ENCODE measurements around the gene CENPP. TPM values are rescaled to one million over a fixed set of nuclear protein-coding genes. Genes with fewer than 3 reads are reported as not detected.
A peak's percentile ranks its signal among the peaks of the same experiment; 100 is the strongest.

Gene CENPP
- total RNA-seq, 2 experiments from 2014 or later: 26.4 to 29.1 TPM

- no peak for DNase-seq
- Mint-ChIP-seq H3K9me3 (ENCODE audit: insufficient read depth) (no peaks in the 10 kb centered on the region), H3K4me1 (ENCODE audit: low read depth) (peaks cover 4% of the 10 kb centered on the region), H3K36me3 (ENCODE audit: low read depth) (peaks cover 16% of the 10 kb centered on the region), H3K27me3 (ENCODE audit: low read depth) (no peaks in the 10 kb centered on the region), H3K4me3 (no peak overlapping the region), H3K27ac (no peak overlapping the region)
- ChIA-PET POLR2A (no interaction called here), CTCF (no interaction called here)
- no peak for ATAC-seq
Observed at GRCh38 chr9:92384375-92384774, 58.6 kb downstream of the CENPP start.

GRCh38 chr9:92385001-92385400, 59.2 kb downstream of the CENPP start:
- ChIA-PET CTCF (no interaction called here), POLR2A (no interaction called here)
- no peak overlapping the region for H3K4me3 Mint-ChIP-seq
- no peaks in the 10 kb centered on the region for H3K4me1 Mint-ChIP-seq (ENCODE audit: low read depth)
- no peaks in the 10 kb centered on the region for H3K9me3 Mint-ChIP-seq (ENCODE audit: insufficient read depth)
- H3K27ac Mint-ChIP-seq: no peak overlapping the region
- DNase-seq (no peak), ATAC-seq (no peak)
- H3K27me3 Mint-ChIP-seq (ENCODE audit: low read depth): no peaks in the 10 kb centered on the region
- H3K36me3 Mint-ChIP-seq (ENCODE audit: low read depth): peaks cover 12% of the 10 kb centered on the region

GRCh38 chr9:92385477-92385876, 59.7 kb downstream of the CENPP start:
- Mint-ChIP-seq H3K4me1 (ENCODE audit: low read depth) (no peaks in the 10 kb centered on the region), H3K27me3 (ENCODE audit: low read depth) (no peaks in the 10 kb centered on the region), H3K36me3 (ENCODE audit: low read depth) (peaks cover 11% of the 10 kb centered on the region), H3K9me3 (ENCODE audit: insufficient read depth) (no peaks in the 10 kb centered on the region), H3K4me3 (no peak overlapping the region), H3K27ac (no peak overlapping the region)
- POLR2A ChIA-PET: no interaction called here
- CTCF ChIA-PET: no interaction called here
- DNase-seq (no peak), ATAC-seq (no peak)

GRCh38 chr9:92385953-92386352, 60.2 kb downstream of the CENPP start:
- Mint-ChIP-seq H3K36me3 (ENCODE audit: low read depth) (peaks cover 6% of the 10 kb centered on the region), H3K4me1 (ENCODE audit: low read depth) (no peaks in the 10 kb centered on the region), H3K27ac (no peak overlapping the region), H3K9me3 (ENCODE audit: insufficient read depth) (no peaks in the 10 kb centered on the region), H3K4me3 (no peak overlapping the region), H3K27me3 (ENCODE audit: low read depth) (no peaks in the 10 kb centered on the region)
- ChIA-PET POLR2A (no interaction called here), CTCF (no interaction called here)
- DNase-seq (no peak), ATAC-seq (no peak)

GRCh38 chr9:92392690-92393089, 66.9 kb downstream of the CENPP start:
- ATAC-seq: no peak
- Mint-ChIP-seq H3K36me3 (ENCODE audit: low read depth) (peaks cover 2% of the 10 kb centered on the region), H3K27me3 (ENCODE audit: low read depth) (no peaks in the 10 kb centered on the region), H3K4me1 (ENCODE audit: low read depth) (no peaks in the 10 kb centered on the region), H3K9me3 (ENCODE audit: insufficient read depth) (no peaks in the 10 kb centered on the region), H3K4me3 (no peak overlapping the region), H3K27ac (no peak overlapping the region)
- CTCF ChIA-PET: no interaction called here
- DNase-seq: no peak
- POLR2A ChIA-PET: no interaction called here

- H3K36me3 Mint-ChIP-seq (ENCODE audit: low read depth): peaks cover 2% of the 10 kb centered on the region
- H3K27me3 Mint-ChIP-seq (ENCODE audit: low read depth): no peaks in the 10 kb centered on the region
- CTCF ChIA-PET: no interaction called here
- POLR2A ChIA-PET: no interaction called here
- no peak overlapping the region for H3K27ac Mint-ChIP-seq
- H3K4me1 Mint-ChIP-seq (ENCODE audit: low read depth): no peaks in the 10 kb centered on the region
- DNase-seq (no peak), ATAC-seq (no peak)
- H3K4me3 Mint-ChIP-seq: no peak overlapping the region
- no peaks in the 10 kb centered on the region for H3K9me3 Mint-ChIP-seq (ENCODE audit: insufficient read depth)
Observed at GRCh38 chr9:92393686-92394085, 67.9 kb downstream of the CENPP start.

GRCh38 chr9:92395617-92396016, 69.9 kb downstream of the CENPP start:
- ChIA-PET POLR2A (no interaction called here), CTCF (no interaction called here)
- H3K4me1 Mint-ChIP-seq (ENCODE audit: low read depth): no peaks in the 10 kb centered on the region
- DNase-seq (no peak), ATAC-seq (no peak)
- no peaks in the 10 kb centered on the region for H3K9me3 Mint-ChIP-seq (ENCODE audit: insufficient read depth)
- no peak overlapping the region for H3K4me3 Mint-ChIP-seq
- H3K27me3 Mint-ChIP-seq (ENCODE audit: low read depth): no peaks in the 10 kb centered on the region
- no peak overlapping the region for H3K27ac Mint-ChIP-seq
- H3K36me3 Mint-ChIP-seq (ENCODE audit: low read depth): peaks cover 2% of the 10 kb centered on the region

GRCh38 chr9:92397853-92398252, 72.1 kb downstream of the CENPP start:
- Mint-ChIP-seq H3K27ac (no peak overlapping the region), H3K4me3 (no peak overlapping the region), H3K36me3 (ENCODE audit: low read depth) (no peaks in the 10 kb centered on the region), H3K4me1 (ENCODE audit: low read depth) (peaks cover 7% of the 10 kb centered on the region), H3K9me3 (ENCODE audit: insufficient read depth) (no peaks in the 10 kb centered on the region), H3K27me3 (ENCODE audit: low read depth) (no peaks in the 10 kb centered on the region)
- ChIA-PET POLR2A (no interaction called here), CTCF (no interaction called here)
- no peak for ATAC-seq
- no peak for DNase-seq

GRCh38 chr9:92402360-92402759, 76.6 kb downstream of the CENPP start:
- no peak for ATAC-seq
- no peak for DNase-seq
- Mint-ChIP-seq H3K9me3 (ENCODE audit: insufficient read depth) (no peaks in the 10 kb centered on the region), H3K4me3 (no peak overlapping the region), H3K27me3 (ENCODE audit: low read depth) (no peaks in the 10 kb centered on the region), H3K4me1 (ENCODE audit: low read depth) (peaks cover 31% of the 10 kb centered on the region), H3K27ac (no peak overlapping the region), H3K36me3 (ENCODE audit: low read depth) (peaks cover 2% of the 10 kb centered on the region)
- POLR2A ChIA-PET: no interaction called here
- CTCF ChIA-PET: no interaction called here

- Mint-ChIP-seq H3K9me3 (ENCODE audit: insufficient read depth) (no peaks in the 10 kb centered on the region), H3K4me3 (no peak overlapping the region), H3K27ac (no peak overlapping the region), H3K4me1 (ENCODE audit: low read depth) (peaks cover 31% of the 10 kb centered on the region), H3K27me3 (ENCODE audit: low read depth) (no peaks in the 10 kb centered on the region), H3K36me3 (ENCODE audit: low read depth) (peaks cover 2% of the 10 kb centered on the region)
- CTCF ChIA-PET: no interaction called here
- DNase-seq (no peak), ATAC-seq (no peak)
- POLR2A ChIA-PET: no interaction called here
Observed at GRCh38 chr9:92402826-92403745, 77.3 kb downstream of the CENPP start.

- H3K27ac Mint-ChIP-seq: no peak within 1 kb of the TSS
- peaks cover 31% of the 10 kb centered on the region for H3K4me1 Mint-ChIP-seq (ENCODE audit: low read depth)
- no peak for ATAC-seq
- DNase-seq: no peak
- H3K9me3 Mint-ChIP-seq (ENCODE audit: insufficient read depth): no peaks in the 10 kb centered on the region
- ChIA-PET POLR2A (no interaction called here), CTCF (no interaction called here)
- peaks cover 2% of the 10 kb centered on the region for H3K36me3 Mint-ChIP-seq (ENCODE audit: low read depth)
- H3K27me3 Mint-ChIP-seq (ENCODE audit: low read depth): no peaks in the 10 kb centered on the region
- H3K4me3 Mint-ChIP-seq: no peak within 1 kb of the TSS
Observed at GRCh38 chr9:92404042-92404836, 78.5 kb downstream of the CENPP start, which contains the start of gene OGN. Gene OGN (minus strand): TSS chr9:92404578. CDS start chr9:92403407, 1,171 bp downstream.

GRCh38 chr9:92405818-92406217, 80.1 kb downstream of the CENPP start:
- DNase-seq (no peak), ATAC-seq (no peak)
- peaks cover 40% of the 10 kb centered on the region for H3K4me1 Mint-ChIP-seq (ENCODE audit: low read depth)
- H3K4me3 Mint-ChIP-seq: peak overlapping the region; percentile 4
- H3K36me3 Mint-ChIP-seq (ENCODE audit: low read depth): peaks cover 2% of the 10 kb centered on the region
- POLR2A ChIA-PET: no interaction called here
- peak overlapping the region; percentile 62 for H3K27ac Mint-ChIP-seq
- H3K9me3 Mint-ChIP-seq (ENCODE audit: insufficient read depth): no peaks in the 10 kb centered on the region
- no peaks in the 10 kb centered on the region for H3K27me3 Mint-ChIP-seq (ENCODE audit: low read depth)
- CTCF ChIA-PET: interaction anchor here (1.2 kb wide), 1 partner anchor 34 kb away, joined by 3 read pairs; no protein-coding TSS in a partner anchor

Data from activated CD8-positive, alpha-beta T cell treated with anti-CD3 and anti-CD28 coated beads, Interleukin-2, amount 10 ng/mL, durations not matched to agents 7 days and 5 days (primary cell).